Hypothalamus (tissue), 51 donors: ENCODE measurements around the gene ZFYVE27.
A peak's percentile ranks its signal among the peaks of the same experiment; 100 is the strongest.

Experiments
- DNase-seq, 51 donors: peaks; one replicate each; lab custom pipeline; 2025; lab: John Stamatoyannopoulos, UW

The ZFYVE27 gene

GRCh38 chr10:97766996-97767924 lies 30.3 kb downstream of the ZFYVE27 start:
- DNase-seq, result no peak

- no peak for DNase-seq
Observed at GRCh38 chr10:97768322-97769315, 31.7 kb downstream of the ZFYVE27 start.

- DNase-seq, result no peak
Observed at GRCh38 chr10:97770255-97770654, 33.3 kb downstream of the ZFYVE27 start.

GRCh38 chr10:97771055-97771891 lies 34.3 kb downstream of the ZFYVE27 start:
- DNase-seq, result peak in 3 of 51 donors; percentile 26 to 47 (median 33)

GRCh38 chr10:97771913-97772823 lies 35.2 kb downstream of the ZFYVE27 start, which contains the start of gene SFRP5:
TSS of gene SFRP5 (minus strand) at chr10:97771999. CDS start at chr10:97771833, 166 bp downstream.
- DNase-seq, result peak in 3 of 51 donors; percentile 30 to 47 (median 33)

GRCh38 chr10:97773096-97773495 lies 36.2 kb downstream of the ZFYVE27 start:
- no peak for DNase-seq

GRCh38 chr10:97774811-97775294 lies 37.9 kb downstream of the ZFYVE27 start:
- peak in 1 of 51 donors; percentile 6 for DNase-seq

GRCh38 chr10:97777143-97777542 lies 40.2 kb downstream of the ZFYVE27 start:
- DNase-seq, result no peak

GRCh38 chr10:97778452-97779302 lies 41.7 kb downstream of the ZFYVE27 start:
- no peak for DNase-seq

GRCh38 chr10:97779492-97779891 lies 42.6 kb downstream of the ZFYVE27 start:
- no peak for DNase-seq

- DNase-seq, result no peak
Observed at GRCh38 chr10:97779975-97780374, 43.0 kb downstream of the ZFYVE27 start.

- DNase-seq, result peak in 15 of 51 donors; percentile 19 to 60 (median 42)
Observed at GRCh38 chr10:97780841-97781617, 44.1 kb downstream of the ZFYVE27 start.

GRCh38 chr10:97781618-97782331 lies 44.8 kb downstream of the ZFYVE27 start:
- peak in 3 of 51 donors; percentile 39 to 60 (median 42) for DNase-seq

GRCh38 chr10:97782455-97783228 lies 45.7 kb downstream of the ZFYVE27 start:
- DNase-seq, result no peak

GRCh38 chr10:97784200-97784810 lies 47.4 kb downstream of the ZFYVE27 start:
- peak in 1 of 51 donors; percentile 6 for DNase-seq
